ENCODE measurements around the gene PCDH9.
"Not testable (repeated sequence)": the region's sequence is repeated elsewhere in the genome, so short reads cannot be mapped to it uniquely, and the experiment has no call there.

The PCDH9 gene

DNA sequence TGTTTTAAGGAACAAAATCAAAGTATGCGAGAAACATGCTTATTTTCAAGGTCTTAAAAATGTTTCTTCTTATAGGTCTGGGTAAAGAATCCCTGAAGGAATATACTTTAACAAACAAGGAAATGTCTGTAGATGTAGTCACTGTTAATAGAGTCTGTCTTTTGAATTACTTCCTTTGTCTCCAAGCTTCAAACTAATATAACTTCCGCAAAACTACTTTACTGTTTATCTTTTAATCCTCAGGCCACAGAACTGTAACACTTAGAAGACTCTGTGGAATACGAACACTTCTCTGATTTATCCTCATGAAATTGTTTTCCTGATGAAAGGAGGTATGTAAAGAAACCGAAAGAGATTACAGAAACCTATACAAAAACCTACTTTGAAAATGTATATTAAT, 316.0 kb downstream of the PCDH9 start:
- DNase-seq (ENCODE audit: low read depth in 2 of 2) = no peak

GRCh38 chr13:66911411-66911939, 318.7 kb downstream of the PCDH9 start:
- DNase-seq (ENCODE audit: low read depth in 2 of 2) = no peak

- no peak for DNase-seq (ENCODE audit: low read depth in 2 of 2)
These were observed 330.2 kb downstream of the PCDH9 start for GRCh38 chr13:66899955-66900354.

DNA sequence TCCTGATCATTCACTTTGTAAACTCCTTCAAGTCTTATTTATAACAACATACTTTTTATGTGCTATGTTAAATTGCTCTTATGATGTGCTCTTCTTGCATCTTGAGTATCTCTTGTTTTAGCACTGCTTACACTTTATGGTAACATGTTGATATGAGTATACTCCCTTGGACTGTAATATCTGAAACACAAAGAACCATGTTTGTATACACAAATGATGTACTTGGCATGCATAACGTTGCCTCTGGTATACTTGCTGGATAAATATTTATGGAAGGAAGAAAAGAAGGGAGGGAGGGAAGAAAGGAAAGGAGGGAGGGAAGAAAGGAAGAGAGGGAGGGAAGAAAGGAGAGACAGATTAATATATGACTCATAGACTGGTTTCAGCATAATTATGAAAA, 333.2 kb downstream of the PCDH9 start:
- no peak for DNase-seq (ENCODE audit: low read depth in 2 of 2)

DNA sequence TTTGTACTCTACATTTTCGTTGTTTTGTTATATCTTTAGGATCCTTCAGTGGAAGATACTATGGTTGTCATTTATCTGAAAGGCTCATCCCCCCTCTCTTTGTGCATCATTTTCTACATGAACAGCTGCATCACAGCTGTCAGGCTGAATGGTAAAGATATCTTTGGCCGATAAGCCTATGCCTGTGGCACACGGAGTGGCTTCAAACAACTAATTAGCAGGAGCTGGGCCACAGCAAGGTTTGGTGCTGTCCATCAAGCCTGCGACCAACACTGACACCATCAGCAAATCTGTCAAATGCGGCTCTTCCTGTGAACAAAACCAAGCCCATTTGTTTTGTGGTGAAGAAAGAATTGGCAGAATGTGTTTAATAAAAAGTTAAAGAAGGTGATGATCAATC, 334.4 kb downstream of the PCDH9 start:
- no peak for DNase-seq (ENCODE audit: low read depth in 2 of 2)

DNA sequence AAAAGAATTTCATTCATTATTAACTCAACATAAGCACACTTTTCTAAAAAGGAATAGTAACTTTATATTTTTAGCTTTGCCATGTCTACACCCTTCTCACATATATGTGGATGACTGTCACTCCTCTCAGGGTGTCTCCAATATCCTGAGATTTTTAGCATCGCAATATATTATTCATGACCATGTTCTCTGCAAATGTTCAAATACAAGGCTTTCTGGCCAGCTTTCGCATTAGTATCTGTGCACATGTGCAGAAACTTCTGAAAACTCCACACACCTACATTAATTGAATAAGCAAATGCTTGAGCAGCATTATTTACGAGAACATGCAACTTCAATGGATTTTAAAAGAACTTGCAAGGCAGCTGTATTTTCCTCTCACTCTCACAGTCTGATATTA, 334.8 kb downstream of the PCDH9 start:
- DNase-seq (ENCODE audit: low read depth in 2 of 2) = no peak

DNA sequence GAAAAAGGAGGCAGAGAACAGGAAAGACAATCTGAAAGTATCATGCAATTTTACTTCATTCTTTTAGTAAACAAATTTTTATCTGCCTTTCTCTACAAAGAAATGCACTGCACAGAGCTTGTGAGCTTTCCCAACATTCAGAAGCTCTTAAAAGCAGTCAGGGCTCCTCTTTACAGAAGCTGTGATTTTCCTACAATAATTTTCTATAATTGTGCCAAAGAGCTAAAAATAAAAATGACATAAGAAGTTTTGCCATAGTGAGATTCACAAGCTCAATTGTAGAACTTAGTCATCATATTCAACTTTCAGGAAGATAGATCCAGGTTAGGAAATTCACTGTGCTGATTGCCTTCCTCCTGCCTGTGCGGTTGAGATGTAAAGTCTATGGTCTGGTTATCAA, 341.4 kb downstream of the PCDH9 start:
- no peak for DNase-seq (ENCODE audit: low read depth in 2 of 2)

DNA sequence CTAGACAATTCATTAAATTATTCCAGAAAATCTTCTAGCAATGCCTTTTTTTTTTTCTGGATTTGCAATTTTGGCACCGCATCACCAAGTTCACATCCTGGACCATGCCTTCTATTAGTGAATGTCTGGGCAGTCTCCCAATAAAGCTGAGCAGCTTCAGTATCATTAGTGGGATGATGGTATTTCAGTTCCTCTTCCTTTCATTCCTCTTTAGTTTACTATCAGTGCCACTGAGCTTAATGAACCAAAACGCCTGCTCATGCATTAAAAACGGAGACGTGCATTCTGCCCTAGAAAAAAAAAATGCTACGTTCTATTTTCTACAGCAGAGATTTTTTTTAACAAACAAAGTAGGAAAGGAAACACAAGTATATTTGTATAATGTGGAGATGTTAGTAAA, 343.0 kb downstream of the PCDH9 start:
- DNase-seq (ENCODE audit: low read depth in 2 of 2) = peak in 1 of 2 experiments; percentile 5

- DNase-seq (ENCODE audit: low read depth in 2 of 2) = no peak
These were observed 343.9 kb downstream of the PCDH9 start for GRCh38 chr13:66886264-66886663.

GRCh38 chr13:66881170-66881569, 349.0 kb downstream of the PCDH9 start:
- DNase-seq (ENCODE audit: low read depth in 2 of 2) = not testable (repeated sequence)

- no peak for DNase-seq (ENCODE audit: low read depth in 2 of 2)
These were observed 350.1 kb downstream of the PCDH9 start for GRCh38 chr13:66879988-66880387.

DNA sequence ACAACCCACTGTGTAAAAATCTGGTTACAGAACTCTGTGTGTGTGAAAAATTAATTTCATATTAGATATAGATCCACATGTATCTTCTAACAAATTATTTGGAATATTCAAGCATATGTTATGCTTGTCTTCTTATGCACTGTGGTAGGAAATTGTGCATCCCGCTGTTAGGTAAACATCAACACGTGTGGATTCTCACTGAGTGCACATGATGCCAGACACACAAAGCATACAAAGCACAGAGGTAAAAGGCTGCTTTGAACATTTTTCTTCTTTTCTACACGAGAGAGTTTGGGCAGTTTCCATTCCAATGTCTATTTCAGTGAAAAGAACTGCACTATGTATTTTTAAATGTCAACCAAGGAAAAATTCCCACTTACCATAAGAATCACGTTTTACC, 354.9 kb downstream of the PCDH9 start:
- DNase-seq (ENCODE audit: low read depth in 2 of 2) = no peak

DNA sequence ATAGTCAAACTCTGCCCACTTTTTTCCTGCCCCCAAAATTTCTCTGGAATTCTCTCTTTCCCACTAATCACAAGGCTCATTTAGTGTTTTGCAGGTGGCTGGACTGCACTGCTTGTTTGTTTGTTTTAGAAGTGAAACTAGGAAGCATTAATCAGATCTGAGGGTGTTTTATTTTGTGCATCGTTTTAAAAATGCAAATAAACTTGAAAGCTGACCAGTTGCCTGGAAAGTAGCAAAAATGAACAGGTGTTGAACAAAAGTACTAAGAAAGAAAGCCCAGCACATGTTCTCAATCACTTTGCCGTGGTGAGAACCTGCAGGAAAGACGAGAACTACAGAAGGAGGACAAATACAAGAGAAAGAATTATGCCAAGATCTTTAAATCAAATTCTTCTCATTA, 365.5 kb downstream of the PCDH9 start:
- no peak for DNase-seq (ENCODE audit: low read depth in 2 of 2)

DNA sequence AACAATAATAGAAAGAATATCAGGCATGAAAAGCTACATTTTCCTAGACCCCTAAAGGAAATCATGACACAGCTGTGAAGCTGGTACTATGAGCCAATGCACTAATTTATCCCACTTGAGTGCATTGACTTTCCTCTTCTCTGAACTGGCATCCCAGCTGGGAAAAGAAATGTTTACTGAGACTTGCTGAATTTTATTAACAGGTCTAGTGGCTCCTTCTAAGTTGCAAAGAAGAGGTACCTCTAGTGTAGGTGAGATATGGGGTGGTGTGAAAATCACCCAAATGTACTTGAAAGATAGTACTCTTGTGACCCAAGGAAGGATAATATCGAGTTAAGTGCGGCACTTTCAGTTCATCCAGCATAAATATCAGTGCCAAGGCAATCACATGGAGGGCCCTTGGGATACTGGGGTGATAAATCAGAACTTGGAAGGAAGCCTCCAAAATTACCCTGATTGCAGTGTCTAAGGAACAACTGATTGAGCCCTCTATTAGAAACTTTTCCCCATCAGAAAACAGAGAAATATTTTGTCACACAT, 369.2 kb downstream of the PCDH9 start:
- DNase-seq (ENCODE audit: low read depth in 2 of 2) = no peak

GRCh38 chr13:66859934-66860877, 369.9 kb downstream of the PCDH9 start:
- DNase-seq (ENCODE audit: low read depth in 2 of 2) = no peak

GRCh38 chr13:66859078-66859477, 371.1 kb downstream of the PCDH9 start:
- no peak for DNase-seq (ENCODE audit: low read depth in 2 of 2)

- DNase-seq (ENCODE audit: low read depth in 2 of 2) = no peak
These were observed 372.0 kb downstream of the PCDH9 start for GRCh38 chr13:66858163-66858562.

DNA sequence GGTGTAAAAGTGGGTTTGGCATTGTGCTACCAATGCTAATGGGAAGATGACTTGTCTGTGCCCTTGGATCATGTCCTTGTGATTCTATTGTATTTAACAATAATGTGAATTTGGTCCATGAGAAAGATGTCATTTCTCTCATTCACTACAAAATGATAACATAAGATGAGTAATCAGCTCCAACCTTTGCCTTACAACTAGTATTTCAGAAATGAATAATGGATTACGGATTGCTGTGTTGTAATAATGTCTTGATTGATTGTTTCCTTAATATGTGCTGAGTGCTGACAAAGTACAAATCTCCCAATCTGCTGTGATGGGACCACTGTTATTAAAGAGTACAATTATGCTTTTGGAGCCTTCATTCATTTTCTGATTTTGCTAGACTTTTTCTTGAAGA, 375.0 kb downstream of the PCDH9 start:
- DNase-seq (ENCODE audit: low read depth in 2 of 2) = no peak

DNA sequence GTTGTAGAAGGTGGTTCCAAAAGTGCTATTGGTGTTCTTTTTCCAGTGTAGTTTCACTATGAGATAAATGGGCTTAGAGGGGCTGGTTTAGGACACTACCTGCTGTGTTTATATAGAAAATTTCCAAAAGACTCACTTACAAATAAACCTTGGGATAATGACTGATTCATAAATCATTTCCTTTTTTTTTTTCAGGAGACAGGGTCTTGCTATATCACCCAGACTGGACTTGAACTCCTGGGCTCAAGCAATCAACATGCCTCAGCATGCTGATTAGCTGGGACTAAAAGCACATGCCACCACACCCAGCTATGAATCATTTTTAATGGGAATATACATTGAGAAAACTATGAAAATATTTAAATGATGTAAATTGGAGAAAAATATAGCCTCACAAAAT, 376.6 kb downstream of the PCDH9 start:
- no peak for DNase-seq (ENCODE audit: low read depth in 2 of 2)

DNA sequence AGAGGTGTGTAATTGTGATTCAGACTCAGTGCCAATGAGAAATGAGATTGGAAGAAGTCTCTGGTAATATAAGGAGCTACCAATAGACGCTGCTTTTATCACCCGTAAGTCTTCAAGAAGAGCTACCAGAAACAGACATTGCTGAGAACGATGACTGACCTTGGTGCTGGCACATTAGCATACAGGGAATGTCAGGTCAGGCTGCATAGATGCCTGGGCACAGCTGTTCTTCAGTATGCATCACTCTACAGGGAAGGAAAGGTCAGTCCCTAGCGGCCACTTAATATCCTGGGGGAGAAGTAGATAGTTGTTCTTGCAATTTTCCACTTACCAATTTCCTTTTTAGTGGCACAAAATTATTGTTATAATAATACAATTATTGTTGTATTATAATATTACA, 380.4 kb downstream of the PCDH9 start:
- no peak for DNase-seq (ENCODE audit: low read depth in 2 of 2)

GRCh38 chr13:66847541-66847940, 382.6 kb downstream of the PCDH9 start:
- no peak for DNase-seq (ENCODE audit: low read depth in 2 of 2)

GRCh38 chr13:66845393-66845792, 384.7 kb downstream of the PCDH9 start:
- no peak for DNase-seq (ENCODE audit: low read depth in 2 of 2)

- DNase-seq (ENCODE audit: low read depth in 2 of 2) = no peak
These were observed 385.2 kb downstream of the PCDH9 start for GRCh38 chr13:66844933-66845332.

Measured in fibroblast of skin of left quadriceps (primary cell).